HepG2 (cell line): ENCODE data around the gene NXPE4. TPM values are rescaled to one million over a fixed set of nuclear protein-coding genes. Genes with fewer than 3 reads are reported as not detected.

Source experiments
- ATAC-seq: fragments of 200-7000 bp; cut with Tn5 transposase; 3 replicates; pipeline ENCODE4 v1.9.1; 2020; ENCODE audit warnings: mild to moderate bottlenecking, moderate library complexity
- BruUV-seq: library from RNA; stranded (reverse); fragments of 400-500 nt; replicated peaks from 2 replicates; lab custom pipeline; 2021; lab: Mats Ljungman, UMichigan
- CTCF ChIA-PET: fragments of 300-600 bp; formaldehyde crosslinking; extraction: SDS; loops from one replicate; lab custom pipeline; 2021; ENCODE audit warnings: low total read pairs, inconsistent platforms, low intra/inter-chr PET ratio; lab: Yijun Ruan, JAX
- POLR2A ChIA-PET: fragments of 350-600 bp; sonication (Branson Sonifier 250); formaldehyde crosslinking; loops from one replicate; lab custom pipeline; 2020; ENCODE audit warnings: antibody characterized with exemption, inconsistent platforms; lab: Yijun Ruan, JAX
- DNase-seq: peaks from one replicate; pipeline ENCODE4 v3.0.0-alpha.2; 2015; ENCODE audit warnings: low spot score
- FAIRE-seq: peaks from 3 replicates; lab custom pipeline; 2011; peaks lifted over from hg19 to GRCh38; lab: Jason Lieb, UNC
- H2AFZ ChIP-seq: one replicate; pipeline ENCODE4 v1.6.1; 2011; ENCODE audit warnings: low read length, inconsistent platforms
- H3K27ac ChIP-seq: fragments of 300-600 bp; 3 replicates; pipeline ENCODE4 v1.8.0; 2011; ENCODE audit warnings: mixed run types, mild to moderate bottlenecking, mixed read lengths, low read length, inconsistent platforms; ENCODE audit not compliant: insufficient read depth; ENCODE audit errors: extremely low read length
- H3K27me3 ChIP-seq, 2 experiments: fragments of 200-600 bp in 1 of 2; 2 replicates in 1 of 2; 3 replicates in 1 of 2; pipeline versions ENCODE4 v1.6.0 to v1.8.0; 2011; ENCODE audit warnings: low read length in 2 of 2, mild to moderate bottlenecking in 2 of 2, moderate library complexity in 2 of 2, inconsistent platforms in 1 of 2; ENCODE audit not compliant: insufficient read depth in 2 of 2, control insufficient read depth in 1 of 2
- H3K36me3 ChIP-seq, 2 experiments: fragments of 200-600 bp in 1 of 2; replicated peaks in 1 of 2; 2 replicates in 1 of 2; 3 replicates in 1 of 2; pipeline versions ENCODE4 v1.5.1 to v1.8.0; 2011; ENCODE audit warnings: low read length in 2 of 2, inconsistent platforms in 1 of 2; ENCODE audit not compliant: insufficient read depth in 2 of 2, control insufficient read depth in 1 of 2
- H3K4me1 ChIP-seq: 2 replicates; pipeline ENCODE4 v1.5.1; 2012; ENCODE audit warnings: low read length, inconsistent platforms; ENCODE audit not compliant: insufficient read depth
- H3K4me2 ChIP-seq: 2 replicates; pipeline ENCODE4 v1.6.0; 2011; ENCODE audit warnings: low read depth, low read length, inconsistent platforms
- H3K4me3 ChIP-seq, 3 experiments: fragments of 200-600 bp in 1 of 3; sonication (generic), shearing (Covaris generic) in 1 of 3; replicated peaks in 1 of 3; 2 replicates each; pipeline ENCODE4 v1.5.1; 2011 to 2016; ENCODE audit warnings: low read length in 3 of 3, inconsistent platforms in 2 of 3, low read depth in 2 of 3, mild to moderate bottlenecking in 2 of 3, control low read depth in 1 of 3, mixed read lengths in 1 of 3; ENCODE audit not compliant: insufficient read depth in 1 of 3
- H3K79me2 ChIP-seq: one replicate; pipeline ENCODE4 v1.6.1; 2011; ENCODE audit warnings: low read length, inconsistent platforms; ENCODE audit not compliant: insufficient read depth
- H3K9ac ChIP-seq: 2 replicates; pipeline ENCODE4 v1.6.0; 2011; ENCODE audit warnings: mild to moderate bottlenecking, low read depth, low read length, inconsistent platforms; ENCODE audit not compliant: insufficient read depth
- H3K9me3 ChIP-seq: 2 replicates; pipeline ENCODE4 v1.5.1; 2012; ENCODE audit warnings: mild to moderate bottlenecking, low read length
- H4K20me1 ChIP-seq: 2 replicates; pipeline ENCODE4 v1.6.0; 2011; ENCODE audit warnings: inconsistent platforms, mild to moderate bottlenecking, low read length, moderate library complexity; ENCODE audit not compliant: insufficient read depth
- ELF4 ChIP-seq: sonication (generic); formaldehyde crosslinking; IDR thresholded peaks from 2 replicates; pipeline ENCODE4 v1.5.0; 2020; ENCODE audit warnings: missing genetic modification reagents, mild to moderate bottlenecking, moderate library complexity, borderline replicate concordance
- POLR2G ChIP-seq: fragments of 200-400 bp; formaldehyde crosslinking; IDR thresholded peaks from 2 replicates; pipeline ENCODE4 v1.6.1; 2018; ENCODE audit warnings: mild to moderate bottlenecking, low read depth, low read length, moderate library complexity
- RFX1 ChIP-seq: fragments of 450-650 bp; IDR thresholded peaks from 2 replicates; pipeline ENCODE4 v1.6.1; 2017
- RXRA ChIP-seq: sonication (generic); formaldehyde crosslinking; IDR thresholded peaks from 2 replicates; pipeline ENCODE4 v1.5.1; 2020; ENCODE audit warnings: missing genetic modification reagents
- ZBTB46 ChIP-seq: sonication (generic); formaldehyde crosslinking; IDR thresholded peaks from 2 replicates; pipeline ENCODE4 v1.4.0; 2020; ENCODE audit warnings: mild to moderate bottlenecking, missing genetic modification reagents, borderline replicate concordance
- ZNF407 ChIP-seq: sonication (generic); formaldehyde crosslinking; IDR thresholded peaks from one replicate; pipeline ENCODE4 v1.5.1; 2020; ENCODE audit warnings: mild to moderate bottlenecking, missing genetic modification reagents; ENCODE audit errors: not compliant biosample characterization
- WGBS: methylation state at CpG from one replicate; pipeline ENCODE4 v1.1.6; 2017; ENCODE audit warnings: low lambda C conversion rate; 5-methylcytosine and 5-hydroxymethylcytosine counted together
- in situ Hi-C: cut with HindIII; loops from 2 replicates; pipeline ENCODE4 v1.10.0; 2017; ENCODE audit warnings: low pct_unique_long_range_greater_than_20kb; ENCODE audit not compliant: extremely low pct_ligation_motif_present
- intact Hi-C: fragments of 100-400 bp; cut with micrococcal nuclease; formaldehyde crosslinking; loops from one replicate; pipeline ENCODE4 v1.10.0; 2022; ENCODE audit not compliant: unreplicated experiment
- polyA plus RNA-seq, 8 experiments: library from polyadenylated mRNA; depleted of rRNA in 3 of 8; stranded (reverse) in 7 of 8; unstranded in 1 of 8; fragments of >200 nt; fragmentation: Illumina TruSeq in 4 of 8; extraction: Trizol in 4 of 8; gene quantifications; 2 replicates each; pipeline versions ENCODE4 v1.2.1 to v1.2.3, GENCODE V29; 2011 to 2016; ENCODE audit warnings: low read depth in 4 of 8, missing spikeins in 1 of 8, mixed read lengths in 1 of 8; ENCODE audit not compliant: insufficient read depth in 1 of 8
- total RNA-seq, 5 experiments: library from RNA; depleted of rRNA; stranded (reverse); fragments of >200 nt; fragmentation: Illumina TruSeq; extraction: Trizol; gene quantifications; 2 replicates each; pipeline ENCODE4 v1.2.3, GENCODE V29; 2016; ENCODE audit warnings: low read depth in 1 of 5

The NXPE4 gene
- total and polyA plus RNA-seq, 2 of the 13 experiments (the other 11 are each of a cell fraction or from before 2014, with no cell fraction given), result not detected

GRCh38 chr11:114562166-114562916 is 33.2 kb downstream of the NXPE4 start:
- ChIA-PET POLR2A (no interaction called here), CTCF (no interaction called here)
- H3K4me1 ChIP-seq, result no peaks in the 10 kb centered on the region
- 0% methylated on average over 3 of the region's 3 CpGs for WGBS
- in situ Hi-C loops (no loop called here), intact Hi-C loops (no loop called here)
- no peak for TF ChIP-seq ZNF407 (CRISPR knock-in tag)
- TF ChIP-seq RXRA, result no peak
- no peak for TF ChIP-seq ZBTB46 (CRISPR knock-in tag)
- no peak for TF ChIP-seq RFX1
- no peak for TF ChIP-seq POLR2G
- TF ChIP-seq ELF4 (CRISPR knock-in tag), result no peak
- no peaks in the 10 kb centered on the region for H4K20me1 ChIP-seq
- no peaks in the 10 kb centered on the region for H3K36me3 ChIP-seq
- no peak overlapping the region for H3K27ac ChIP-seq
- DNase-seq, result no peak
- no peak for ATAC-seq
- H3K4me2 ChIP-seq, result no peak overlapping the region
- no peaks in the 10 kb centered on the region for H3K9me3 ChIP-seq
- H3K9ac ChIP-seq, result no peak overlapping the region
- no TSS peak for BruUV-seq
- peak; percentile 57 for FAIRE-seq
- no peak overlapping the region for H2AFZ ChIP-seq
- no peak overlapping the region for H3K4me3 ChIP-seq
- no peaks in the 10 kb centered on the region; a peak in 1 of 5 replicates for H3K27me3 ChIP-seq
- no peaks in the 10 kb centered on the region for H3K79me2 ChIP-seq
